Measurements from ENCODE around the gene SPACA4.

Gene SPACA4

GRCh38 chr19:48632692-48633147, 26.2 kb downstream of the SPACA4 start:
- no peak for DNase-seq (ENCODE audit: low read depth, low spot score)
- peaks cover 12% of the 10 kb centered on the region for H3K4me1 ChIP-seq (ENCODE audit: insufficient read depth, insufficient read length)
- no peak overlapping the region for H3K9ac ChIP-seq (ENCODE audit: insufficient read length, low read depth)
- no peaks in the 10 kb centered on the region for H3K9me3 ChIP-seq (ENCODE audit: insufficient read depth, low read length)
- H3K27me3 ChIP-seq (ENCODE audit: insufficient read depth, insufficient read length): peaks cover 15% of the 10 kb centered on the region
- peaks cover 4% of the 10 kb centered on the region for H3K36me3 ChIP-seq (ENCODE audit: insufficient read depth, insufficient read length, low read length)
- TF ChIP-seq ZNF274 (IDR thresholded peaks at IDR 0.05; ENCODE audit: low read depth, low read length): no peak
- no peak for TF ChIP-seq YY1 (IDR thresholded peaks at IDR 0.05; ENCODE audit: insufficient read depth, insufficient read length)
- no peak for TF ChIP-seq SUZ12 (IDR thresholded peaks at IDR 0.05; ENCODE audit: extremely low read depth, insufficient read depth, insufficient read length)
- H3K4me3 ChIP-seq (ENCODE audit: insufficient read length, low read depth): no peak overlapping the region

- no peak for DNase-seq (ENCODE audit: low read depth, low spot score)
Observed at GRCh38 chr19:48633148-48634035, 26.9 kb downstream of the SPACA4 start.

GRCh38 chr19:48634036-48634342, 27.4 kb downstream of the SPACA4 start:
- peak overlapping the region; percentile 25 for H3K4me3 ChIP-seq (ENCODE audit: insufficient read length, low read depth)
- H3K9me3 ChIP-seq (ENCODE audit: insufficient read depth, low read length): no peaks in the 10 kb centered on the region
- TF ChIP-seq SUZ12 (IDR thresholded peaks at IDR 0.05; ENCODE audit: extremely low read depth, insufficient read depth, insufficient read length) (no peak), YY1 (IDR thresholded peaks at IDR 0.05; ENCODE audit: insufficient read depth, insufficient read length) (no peak), ZNF274 (IDR thresholded peaks at IDR 0.05; ENCODE audit: low read depth, low read length) (no peak)
- H3K36me3 ChIP-seq (ENCODE audit: insufficient read depth, insufficient read length, low read length): no peaks in the 10 kb centered on the region
- DNase-seq (ENCODE audit: low read depth, low spot score): no peak
- peaks cover 15% of the 10 kb centered on the region for H3K27me3 ChIP-seq (ENCODE audit: insufficient read depth, insufficient read length)
- peak overlapping the region; percentile 66 for H3K9ac ChIP-seq (ENCODE audit: insufficient read length, low read depth)
- H3K4me1 ChIP-seq (ENCODE audit: insufficient read depth, insufficient read length): peaks cover 12% of the 10 kb centered on the region

More at GRCh38 chr19:48633148-48634035, 26.9 kb downstream of the SPACA4 start:
- Histone ChIP-seq H3K9me3 (ENCODE audit: insufficient read depth, low read length) (no peaks in the 10 kb centered on the region), H3K9ac (ENCODE audit: insufficient read length, low read depth) (peak overlapping the region; percentile 66), H3K4me1 (ENCODE audit: insufficient read depth, insufficient read length) (peaks cover 12% of the 10 kb centered on the region), H3K4me3 (ENCODE audit: insufficient read length, low read depth) (no peak overlapping the region), H3K36me3 (ENCODE audit: insufficient read depth, insufficient read length, low read length) (no peaks in the 10 kb centered on the region), H3K27me3 (ENCODE audit: insufficient read depth, insufficient read length) (peaks cover 15% of the 10 kb centered on the region)
- no peak for TF ChIP-seq YY1 (IDR thresholded peaks at IDR 0.05; ENCODE audit: insufficient read depth, insufficient read length)
- TF ChIP-seq ZNF274 (IDR thresholded peaks at IDR 0.05; ENCODE audit: low read depth, low read length): no peak
- TF ChIP-seq SUZ12 (IDR thresholded peaks at IDR 0.05; ENCODE audit: extremely low read depth, insufficient read depth, insufficient read length): no peak

GRCh38 chr19:48634424-48635262, 28.1 kb downstream of the SPACA4 start:
- Histone ChIP-seq H3K36me3 (ENCODE audit: insufficient read depth, insufficient read length, low read length) (no peaks in the 10 kb centered on the region), H3K27me3 (ENCODE audit: insufficient read depth, insufficient read length) (peaks cover 21% of the 10 kb centered on the region), H3K4me3 (ENCODE audit: insufficient read length, low read depth) (peak overlapping the region; percentile 25), H3K9me3 (ENCODE audit: insufficient read depth, low read length) (no peaks in the 10 kb centered on the region), H3K9ac (ENCODE audit: insufficient read length, low read depth) (peak overlapping the region; percentile 66), H3K4me1 (ENCODE audit: insufficient read depth, insufficient read length) (peaks cover 16% of the 10 kb centered on the region)
- TF ChIP-seq YY1 (IDR thresholded peaks at IDR 0.05; ENCODE audit: insufficient read depth, insufficient read length) (no peak), ZNF274 (IDR thresholded peaks at IDR 0.05; ENCODE audit: low read depth, low read length) (no peak), SUZ12 (IDR thresholded peaks at IDR 0.05; ENCODE audit: extremely low read depth, insufficient read depth, insufficient read length) (no peak)
- peak; percentile 89 for DNase-seq (ENCODE audit: low read depth, low spot score)

GRCh38 chr19:48635263-48635965, 28.9 kb downstream of the SPACA4 start:
- TF ChIP-seq SUZ12 (IDR thresholded peaks at IDR 0.05; ENCODE audit: extremely low read depth, insufficient read depth, insufficient read length) (no peak), ZNF274 (IDR thresholded peaks at IDR 0.05; ENCODE audit: low read depth, low read length) (no peak), YY1 (IDR thresholded peaks at IDR 0.05; ENCODE audit: insufficient read depth, insufficient read length) (no peak)
- DNase-seq (ENCODE audit: low read depth, low spot score): no peak
- H3K27me3 ChIP-seq (ENCODE audit: insufficient read depth, insufficient read length): peaks cover 26% of the 10 kb centered on the region

GRCh38 chr19:48635966-48636858, 29.7 kb downstream of the SPACA4 start:
- Histone ChIP-seq H3K4me1 (ENCODE audit: insufficient read depth, insufficient read length) (peaks cover 12% of the 10 kb centered on the region), H3K27me3 (ENCODE audit: insufficient read depth, insufficient read length) (peaks cover 26% of the 10 kb centered on the region), H3K9ac (ENCODE audit: insufficient read length, low read depth) (peak overlapping the region; percentile 77), H3K36me3 (ENCODE audit: insufficient read depth, insufficient read length, low read length) (no peaks in the 10 kb centered on the region), H3K9me3 (ENCODE audit: insufficient read depth, low read length) (no peaks in the 10 kb centered on the region), H3K4me3 (ENCODE audit: insufficient read length, low read depth) (peak overlapping the region; percentile 59)
- no peak for DNase-seq (ENCODE audit: low read depth, low spot score)
- TF ChIP-seq SUZ12 (IDR thresholded peaks at IDR 0.05; ENCODE audit: extremely low read depth, insufficient read depth, insufficient read length) (no peak), YY1 (IDR thresholded peaks at IDR 0.05; ENCODE audit: insufficient read depth, insufficient read length) (no peak), ZNF274 (IDR thresholded peaks at IDR 0.05; ENCODE audit: low read depth, low read length) (no peak)

More at GRCh38 chr19:48635263-48635965, 28.9 kb downstream of the SPACA4 start:
- no peaks in the 10 kb centered on the region for H3K9me3 ChIP-seq (ENCODE audit: insufficient read depth, low read length)
- peaks cover 16% of the 10 kb centered on the region for H3K4me1 ChIP-seq (ENCODE audit: insufficient read depth, insufficient read length)
- H3K4me3 ChIP-seq (ENCODE audit: insufficient read length, low read depth): peak overlapping the region; percentile 59
- H3K36me3 ChIP-seq (ENCODE audit: insufficient read depth, insufficient read length, low read length): no peaks in the 10 kb centered on the region
- H3K9ac ChIP-seq (ENCODE audit: insufficient read length, low read depth): peak overlapping the region; percentile 74

Measured in NT2/D1 (cell line).